Astrocyte (in vitro differentiated cells and primary cell): ENCODE data around the gene FAM83E. TPM values are rescaled to one million over a fixed set of nuclear protein-coding genes. Genes with fewer than 3 reads are reported as not detected.

Experiments used
- DNase-seq: peaks from one replicate; pipeline ENCODE4 v3.0.0-alpha.2; 2010; ENCODE audit warnings: low read depth
- FAIRE-seq: peaks from 2 replicates; lab custom pipeline; 2011; peaks lifted over from hg19 to GRCh38; lab: Jason Lieb, UNC
- H2AFZ ChIP-seq: 2 replicates; pipeline ENCODE4 v1.6.0; 2012; ENCODE audit warnings: low read depth, low read length, inconsistent platforms
- H3K27ac ChIP-seq: 2 replicates; pipeline ENCODE4 v1.5.1; 2011; ENCODE audit warnings: low read depth, low read length, inconsistent platforms
- H3K27me3 ChIP-seq: 2 replicates; pipeline ENCODE4 v1.6.0; 2011; ENCODE audit warnings: low read length, inconsistent platforms; ENCODE audit not compliant: insufficient read depth
- H3K36me3 ChIP-seq: 2 replicates; pipeline ENCODE4 v1.5.1; 2011; ENCODE audit warnings: low read length, inconsistent platforms; ENCODE audit not compliant: insufficient read depth
- H3K4me1 ChIP-seq: 2 replicates; pipeline ENCODE4 v1.5.1; 2011; ENCODE audit warnings: low read length, inconsistent platforms; ENCODE audit not compliant: insufficient read depth
- H3K4me2 ChIP-seq: 2 replicates; pipeline ENCODE4 v1.6.0; 2012; ENCODE audit warnings: low read length, inconsistent platforms
- H3K4me3 ChIP-seq: 2 replicates; pipeline ENCODE4 v1.5.1; 2011; ENCODE audit warnings: low read depth, mild to moderate bottlenecking, low read length, inconsistent platforms; ENCODE audit not compliant: insufficient read depth
- H3K79me2 ChIP-seq: 2 replicates; pipeline ENCODE4 v1.6.0; 2012; ENCODE audit warnings: mild to moderate bottlenecking, low read length, inconsistent platforms; ENCODE audit not compliant: insufficient read depth
- H3K9ac ChIP-seq: 2 replicates; pipeline ENCODE4 v1.6.0; 2012; ENCODE audit warnings: mild to moderate bottlenecking, low read length, inconsistent platforms
- H3K9me3 ChIP-seq: 2 replicates; pipeline ENCODE4 v1.5.1; 2012; ENCODE audit warnings: low read depth, mild to moderate bottlenecking, low read length, inconsistent platforms; ENCODE audit not compliant: insufficient read depth
- H4K20me1 ChIP-seq: 2 replicates; pipeline ENCODE4 v1.6.0; 2012; ENCODE audit warnings: low read length, inconsistent platforms; ENCODE audit not compliant: insufficient read depth
- H3K27ac Mint-ChIP-seq: one replicate; pipeline ENCODE4 v1.8.0; 2021; ENCODE audit warnings: mild to moderate bottlenecking, mixed read lengths; ENCODE audit not compliant: unreplicated experiment
- H3K27me3 Mint-ChIP-seq: one replicate; pipeline ENCODE4 v1.8.0; 2021; ENCODE audit warnings: low read depth, mixed read lengths; ENCODE audit not compliant: unreplicated experiment
- H3K36me3 Mint-ChIP-seq: one replicate; pipeline ENCODE4 v1.8.0; 2021; ENCODE audit warnings: low read depth, mixed read lengths; ENCODE audit not compliant: unreplicated experiment
- H3K4me1 Mint-ChIP-seq: one replicate; pipeline ENCODE4 v1.8.0; 2021; ENCODE audit warnings: low read depth, mixed read lengths; ENCODE audit not compliant: unreplicated experiment
- H3K4me3 Mint-ChIP-seq: one replicate; pipeline ENCODE4 v1.8.0; 2021; ENCODE audit warnings: mild to moderate bottlenecking, moderate library complexity, mixed read lengths; ENCODE audit not compliant: unreplicated experiment
- H3K9me3 Mint-ChIP-seq: one replicate; pipeline ENCODE4 v1.8.0; 2021; ENCODE audit warnings: mild to moderate bottlenecking, mixed read lengths; ENCODE audit not compliant: unreplicated experiment
- CTCF ChIP-seq: IDR thresholded peaks from 2 replicates; pipeline ENCODE4 v1.5.1; 2011; ENCODE audit warnings: low read depth, mild to moderate bottlenecking, inconsistent platforms, low read length, moderate library complexity; ENCODE audit not compliant: insufficient read depth
- EZH2 ChIP-seq: IDR thresholded peaks from 2 replicates; pipeline ENCODE4 v1.6.1; 2012; ENCODE audit warnings: mild to moderate bottlenecking, low read length, inconsistent platforms; ENCODE audit not compliant: insufficient read depth
- total RNA-seq: library from RNA; stranded (reverse); gene quantifications from 2 replicates; pipeline ENCODE4 v1.2.1, GENCODE V29; 2021

Gene FAM83E
- total RNA-seq, 1 donor from 2014 or later, result 1.7 TPM

- peak; percentile 80 for DNase-seq
- no peak for TF ChIP-seq EZH2
- Histone ChIP-seq H3K27me3 (peaks cover 3% of the 10 kb centered on the region), H3K4me3 (no peak overlapping the region), H3K27ac (no peak overlapping the region), H3K4me1 (peaks cover 46% of the 10 kb centered on the region), H3K79me2 (no peaks in the 10 kb centered on the region), H3K4me2 (peak overlapping the region; percentile 88), H2AFZ (peak overlapping the region; percentile 35), H3K9me3 (no peaks in the 10 kb centered on the region), H4K20me1 (no peaks in the 10 kb centered on the region), H3K9ac (peak overlapping the region; percentile 29), H3K36me3 (no peaks in the 10 kb centered on the region)
- H3K36me3 Mint-ChIP-seq, result no peaks in the 10 kb centered on the region
- H3K9me3 Mint-ChIP-seq, result no peaks in the 10 kb centered on the region
- no peak overlapping the region for H3K27ac Mint-ChIP-seq
- FAIRE-seq, result no peak
- peak overlapping the region; percentile 14 for H3K4me3 Mint-ChIP-seq
- peaks cover 3% of the 10 kb centered on the region for H3K27me3 Mint-ChIP-seq
- H3K4me1 Mint-ChIP-seq, result peaks cover 3% of the 10 kb centered on the region
These were observed 19.8 kb upstream of the FAM83E start for GRCh38 chr19:48634424-48635262.

- Mint-ChIP-seq H3K4me3 (no peak overlapping the region), H3K27me3 (peaks cover 3% of the 10 kb centered on the region), H3K27ac (no peak overlapping the region), H3K36me3 (no peaks in the 10 kb centered on the region), H3K9me3 (no peaks in the 10 kb centered on the region), H3K4me1 (peaks cover 3% of the 10 kb centered on the region)
- Histone ChIP-seq H3K9me3 (no peaks in the 10 kb centered on the region), H3K27me3 (peaks cover 3% of the 10 kb centered on the region), H3K79me2 (no peaks in the 10 kb centered on the region), H3K4me2 (peak overlapping the region; percentile 88), H3K4me3 (no peak overlapping the region), H3K9ac (peak overlapping the region; percentile 29), H3K4me1 (peaks cover 46% of the 10 kb centered on the region), H3K27ac (no peak overlapping the region), H3K36me3 (no peaks in the 10 kb centered on the region), H4K20me1 (no peaks in the 10 kb centered on the region), H2AFZ (peak overlapping the region; percentile 8)
- FAIRE-seq, result no peak
- TF ChIP-seq EZH2, result no peak
- TF ChIP-seq CTCF, result no peak
- no peak for DNase-seq
These were observed 19.1 kb upstream of the FAM83E start for GRCh38 chr19:48634036-48634342.

- Mint-ChIP-seq H3K27ac (peak overlapping the region; percentile 41), H3K27me3 (peaks cover 3% of the 10 kb centered on the region), H3K9me3 (no peaks in the 10 kb centered on the region), H3K4me3 (no peak overlapping the region), H3K4me1 (peaks cover 1% of the 10 kb centered on the region), H3K36me3 (peaks cover 2% of the 10 kb centered on the region)
- H4K20me1 ChIP-seq, result no peaks in the 10 kb centered on the region
- FAIRE-seq (no peak), DNase-seq (no peak)
- no peaks in the 10 kb centered on the region for H3K79me2 ChIP-seq
- no peak overlapping the region for H3K9ac ChIP-seq
- H3K4me1 ChIP-seq, result peaks cover 44% of the 10 kb centered on the region
- H3K4me2 ChIP-seq, result peak overlapping the region; percentile 88
- peaks cover 3% of the 10 kb centered on the region for H3K27me3 ChIP-seq
- no peak overlapping the region for H3K4me3 ChIP-seq
- no peaks in the 10 kb centered on the region for H3K36me3 ChIP-seq
- H3K9me3 ChIP-seq, result no peaks in the 10 kb centered on the region
- no peak for TF ChIP-seq CTCF
- no peak for TF ChIP-seq EZH2
- H2AFZ ChIP-seq, result no peak overlapping the region
- H3K27ac ChIP-seq, result no peak overlapping the region
These were observed 18.5 kb upstream of the FAM83E start for GRCh38 chr19:48633148-48634035.
